ENCODE measurements around the gene FKBP8. TPM values are rescaled to one million over a fixed set of nuclear protein-coding genes. Genes with fewer than 3 reads are reported as not detected.

Gene FKBP8
- total and polyA plus RNA-seq, 7 experiments from 2014 or later: 96.9 to 241 (median 164) TPM

- H3K27ac ChIP-seq (ENCODE audit: low read depth, low read length): no peak overlapping the region
- no peaks in the 10 kb centered on the region for H3K9me3 ChIP-seq (ENCODE audit: control insufficient read depth in 2 of 3, low read length in 3 of 3)
- Mint-ChIP-seq H3K27me3 (no peaks in the 10 kb centered on the region), H3K4me1 (peaks cover 72 to 93% (median 80%) of the 10 kb centered on the region in 7 donors), H3K4me3 (peak overlapping the region in 1 of 10 donors; percentile 27), H3K27ac (peak overlapping the region in 4 of 9 donors; percentile 6 to 55 (median 44)), H3K9me3 (no peaks in the 10 kb centered on the region), H3K36me3 (peaks cover 0 to 4% (median 0%) of the 10 kb centered on the region in 5 donors)
- no peaks in the 10 kb centered on the region for H3K27me3 ChIP-seq (ENCODE audit: control insufficient read depth in 2 of 2, insufficient read depth in 2 of 2, low read length in 2 of 2)
- ATAC-seq: no peak
- intact Hi-C loops (cut with micrococcal nuclease): no loop called here
- DNase-seq: no peak
- POLR2A ChIA-PET: interaction anchor here (0.6 kb wide), 1 partner anchor 8 kb away, joined by 4 read pairs; no protein-coding TSS in a partner anchor
- no peak overlapping the region for H3K4me3 ChIP-seq (ENCODE audit: low read length)
- H3K4me1 ChIP-seq (ENCODE audit: control insufficient read depth in 2 of 2, insufficient read depth in 2 of 2, low read length in 2 of 2): peaks cover 46 to 90% of the 10 kb centered on the region in 2 donors
- H3K36me3 ChIP-seq (ENCODE audit: control insufficient read depth in 2 of 3, insufficient read depth in 3 of 3, low read length in 3 of 3): peaks cover 0 to 6% (median 0%) of the 10 kb centered on the region in 3 experiments
- CTCF ChIA-PET: interaction anchor here (1.2 kb wide), 1 partner anchor 18 kb away, joined by 3 read pairs; no protein-coding TSS in a partner anchor
Observed at GRCh38 chr19:18503337-18503970, 39.9 kb downstream of the FKBP8 start.

- intact Hi-C loops (cut with micrococcal nuclease): no loop called here
- Histone ChIP-seq H3K27ac (ENCODE audit: low read depth, low read length) (no peak overlapping the region), H3K36me3 (ENCODE audit: control insufficient read depth in 2 of 3, insufficient read depth in 3 of 3, low read length in 3 of 3) (peaks cover 0 to 6% (median 0%) of the 10 kb centered on the region in 3 experiments), H3K27me3 (ENCODE audit: control insufficient read depth in 2 of 2, insufficient read depth in 2 of 2, low read length in 2 of 2) (no peaks in the 10 kb centered on the region), H3K4me3 (ENCODE audit: low read length) (no peak overlapping the region), H3K4me1 (ENCODE audit: control insufficient read depth in 2 of 2, insufficient read depth in 2 of 2, low read length in 2 of 2) (peaks cover 44 to 93% of the 10 kb centered on the region in 2 donors), H3K9me3 (ENCODE audit: control insufficient read depth in 2 of 3, low read length in 3 of 3) (no peaks in the 10 kb centered on the region)
- Mint-ChIP-seq H3K36me3 (peaks cover 0 to 4% (median 0%) of the 10 kb centered on the region in 5 donors), H3K4me3 (peak overlapping the region in 2 of 10 donors; percentile 27 to 61), H3K9me3 (no peaks in the 10 kb centered on the region), H3K27ac (peak overlapping the region in 6 of 9 donors; percentile 6 to 55 (median 39)), H3K4me1 (peaks cover 70 to 93% (median 82%) of the 10 kb centered on the region in 7 donors), H3K27me3 (no peaks in the 10 kb centered on the region)
- CTCF ChIA-PET: interaction anchor here (1.2 kb wide), 1 partner anchor 18 kb away, joined by 3 read pairs; no protein-coding TSS in a partner anchor
- no peak for DNase-seq
- ATAC-seq: peak; percentile 64
- POLR2A ChIA-PET: interaction anchor here (0.6 kb wide), 1 partner anchor 9 kb away, joined by 4 read pairs; no protein-coding TSS in a partner anchor
Observed at GRCh38 chr19:18502638-18503294, 40.6 kb downstream of the FKBP8 start.

GRCh38 chr19:18502246-18502637 is 41.1 kb downstream of the FKBP8 start:
- Mint-ChIP-seq H3K27ac (peak overlapping the region in 3 of 9 donors; percentile 3 to 44 (median 24)), H3K9me3 (no peaks in the 10 kb centered on the region), H3K4me1 (peaks cover 67 to 92% (median 82%) of the 10 kb centered on the region in 7 donors), H3K36me3 (peaks cover 0 to 4% (median 0%) of the 10 kb centered on the region in 5 donors), H3K27me3 (no peaks in the 10 kb centered on the region), H3K4me3 (peak overlapping the region in 2 of 10 donors; percentile 9 to 28)
- CTCF ChIA-PET: interaction anchor here (0.8 to 1.2 kb wide), 2 partner anchors 17 to 52 kb away, joined by 3 read pairs; no protein-coding TSS in a partner anchor
- no peaks in the 10 kb centered on the region for H3K9me3 ChIP-seq (ENCODE audit: control insufficient read depth in 2 of 3, low read length in 3 of 3)
- no peak overlapping the region for H3K27ac ChIP-seq (ENCODE audit: low read depth, low read length)
- no peaks in the 10 kb centered on the region for H3K27me3 ChIP-seq (ENCODE audit: control insufficient read depth in 2 of 2, insufficient read depth in 2 of 2, low read length in 2 of 2)
- POLR2A ChIA-PET: no interaction called here
- ATAC-seq (no peak), DNase-seq (no peak)
- no peak overlapping the region for H3K4me3 ChIP-seq (ENCODE audit: low read length)
- H3K36me3 ChIP-seq (ENCODE audit: control insufficient read depth in 2 of 3, insufficient read depth in 3 of 3, low read length in 3 of 3): peaks cover 0 to 6% (median 0%) of the 10 kb centered on the region in 3 experiments
- intact Hi-C loops (cut with micrococcal nuclease): no loop called here
- peaks cover 40 to 92% of the 10 kb centered on the region in 2 donors for H3K4me1 ChIP-seq (ENCODE audit: control insufficient read depth in 2 of 2, insufficient read depth in 2 of 2, low read length in 2 of 2)

GRCh38 chr19:18501832-18502231 is 41.5 kb downstream of the FKBP8 start:
- H3K9me3 Mint-ChIP-seq: no peaks in the 10 kb centered on the region
- H3K4me3 Mint-ChIP-seq: peak overlapping the region in 2 of 10 donors; percentile 9 to 28
- Histone ChIP-seq H3K9me3 (ENCODE audit: control insufficient read depth in 2 of 3, low read length in 3 of 3) (no peaks in the 10 kb centered on the region), H3K4me1 (ENCODE audit: control insufficient read depth in 2 of 2, insufficient read depth in 2 of 2, low read length in 2 of 2) (peaks cover 40 to 92% of the 10 kb centered on the region in 2 donors), H3K27me3 (ENCODE audit: control insufficient read depth in 2 of 2, insufficient read depth in 2 of 2, low read length in 2 of 2) (no peaks in the 10 kb centered on the region), H3K36me3 (ENCODE audit: control insufficient read depth in 2 of 3, insufficient read depth in 3 of 3, low read length in 3 of 3) (peaks cover 0 to 6% (median 0%) of the 10 kb centered on the region in 3 experiments), H3K4me3 (ENCODE audit: low read length) (no peak overlapping the region), H3K27ac (ENCODE audit: low read depth, low read length) (no peak overlapping the region)
- POLR2A ChIA-PET: interaction anchor here (0.5 kb wide), 1 partner anchor 40 kb away, joined by 5 read pairs; no protein-coding TSS in a partner anchor
- peaks cover 0 to 4% (median 0%) of the 10 kb centered on the region in 5 donors for H3K36me3 Mint-ChIP-seq
- CTCF ChIA-PET: interaction anchor here (0.8 kb wide), 1 partner anchor 51 kb away, joined by 3 read pairs; no protein-coding TSS in a partner anchor
- DNase-seq (no peak), ATAC-seq (no peak)
- peaks cover 67 to 92% (median 82%) of the 10 kb centered on the region in 7 donors for H3K4me1 Mint-ChIP-seq
- no peaks in the 10 kb centered on the region for H3K27me3 Mint-ChIP-seq
- peak overlapping the region in 1 of 9 donors; percentile 24 for H3K27ac Mint-ChIP-seq
- intact Hi-C loops (cut with micrococcal nuclease): no loop called here

- Mint-ChIP-seq H3K4me1 (peaks cover 69 to 92% (median 82%) of the 10 kb centered on the region in 7 donors), H3K36me3 (peaks cover 0 to 4% (median 0%) of the 10 kb centered on the region in 5 donors), H3K27ac (peak overlapping the region in 4 of 9 donors; percentile 2 to 12 (median 6)), H3K27me3 (no peaks in the 10 kb centered on the region), H3K9me3 (no peaks in the 10 kb centered on the region), H3K4me3 (peak overlapping the region in 2 of 10 donors; percentile 7 to 14)
- H3K4me1 ChIP-seq (ENCODE audit: control insufficient read depth in 2 of 2, insufficient read depth in 2 of 2, low read length in 2 of 2): peaks cover 40 to 92% of the 10 kb centered on the region in 2 donors
- CTCF ChIA-PET: interaction anchor here (0.8 kb wide), 1 partner anchor 51 kb away, joined by 3 read pairs; no protein-coding TSS in a partner anchor
- DNase-seq: no peak
- H3K4me3 ChIP-seq (ENCODE audit: low read length): no peak overlapping the region
- no peaks in the 10 kb centered on the region for H3K27me3 ChIP-seq (ENCODE audit: control insufficient read depth in 2 of 2, insufficient read depth in 2 of 2, low read length in 2 of 2)
- intact Hi-C loops (cut with micrococcal nuclease): no loop called here
- no peaks in the 10 kb centered on the region for H3K9me3 ChIP-seq (ENCODE audit: control insufficient read depth in 2 of 3, low read length in 3 of 3)
- POLR2A ChIA-PET: interaction anchor here (0.5 kb wide), 1 partner anchor 40 kb away, joined by 5 read pairs; no protein-coding TSS in a partner anchor
- H3K27ac ChIP-seq (ENCODE audit: low read depth, low read length): no peak overlapping the region
- H3K36me3 ChIP-seq (ENCODE audit: control insufficient read depth in 2 of 3, insufficient read depth in 3 of 3, low read length in 3 of 3): peaks cover 0 to 6% (median 0%) of the 10 kb centered on the region in 3 experiments
- no peak for ATAC-seq
Observed at GRCh38 chr19:18501351-18501750, 42.0 kb downstream of the FKBP8 start.

GRCh38 chr19:18500799-18501198 is 42.6 kb downstream of the FKBP8 start:
- H3K27ac ChIP-seq (ENCODE audit: low read depth, low read length): no peak overlapping the region
- POLR2A ChIA-PET: no interaction called here

More at GRCh38 chr19:18500799-18501198, 42.6 kb downstream of the FKBP8 start:
- Mint-ChIP-seq H3K9me3 (no peaks in the 10 kb centered on the region), H3K4me3 (peak overlapping the region in 3 of 10 donors; percentile 14 to 58 (median 39)), H3K27me3 (no peaks in the 10 kb centered on the region), H3K4me1 (peaks cover 73 to 92% (median 84%) of the 10 kb centered on the region in 7 donors), H3K27ac (peak overlapping the region in 2 of 9 donors; percentile 12 to 14), H3K36me3 (peaks cover 0 to 4% (median 0%) of the 10 kb centered on the region in 5 donors)
- no peak overlapping the region for H3K4me3 ChIP-seq (ENCODE audit: low read length)
- no peaks in the 10 kb centered on the region for H3K27me3 ChIP-seq (ENCODE audit: control insufficient read depth in 2 of 2, insufficient read depth in 2 of 2, low read length in 2 of 2)
- peaks cover 0 to 6% (median 0%) of the 10 kb centered on the region in 3 experiments for H3K36me3 ChIP-seq (ENCODE audit: control insufficient read depth in 2 of 3, insufficient read depth in 3 of 3, low read length in 3 of 3)
- CTCF ChIA-PET: no interaction called here
- H3K4me1 ChIP-seq (ENCODE audit: control insufficient read depth in 2 of 2, insufficient read depth in 2 of 2, low read length in 2 of 2): peaks cover 40 to 92% of the 10 kb centered on the region in 2 donors
- H3K9me3 ChIP-seq (ENCODE audit: control insufficient read depth in 2 of 3, low read length in 3 of 3): no peaks in the 10 kb centered on the region
- intact Hi-C loops (cut with micrococcal nuclease): no loop called here
- no peak for DNase-seq
- no peak for ATAC-seq

All from naive thymus-derived CD4-positive, alpha-beta T cell (primary cell).